Tibial artery (tissue), 4 donors: Measurements from ENCODE around the gene CAMK1G.

Experiments
- DNase-seq, 2 donors: peaks; one replicate each; pipeline ENCODE4 v3.0.0-alpha.2; 2019
- H3K27ac ChIP-seq, 2 donors: fragments of 200-600 bp; sonication (generic) in 1 of 2; 1 replicate in 1 of 2; 2 replicates in 1 of 2; pipeline ENCODE4 v1.5.1; 2018 to 2019; ENCODE audit warnings: mild to moderate bottlenecking in 1 of 2
- H3K27me3 ChIP-seq, 2 donors: fragments of 200-600 bp; sonication (generic) in 1 of 2; one replicate each; pipeline versions ENCODE4 v1.5.1 to v1.6.0; 2016 to 2019
- H3K36me3 ChIP-seq, 3 donors: fragments of 200-600 bp; sonication (generic) in 2 of 3; one replicate each; pipeline ENCODE4 v1.5.1; 2016 to 2019; ENCODE audit warnings: mild to moderate bottlenecking in 2 of 3
- H3K4me1 ChIP-seq, 4 donors: fragments of 200-600 bp; sonication (generic) in 2 of 4; 1 replicate in 3 of 4; 2 replicates in 1 of 4; pipeline ENCODE4 v1.5.1; 2016 to 2019
- H3K4me3 ChIP-seq, 2 donors: fragments of 200-600 bp; sonication (generic) in 1 of 2; 1 replicate in 1 of 2; 2 replicates in 1 of 2; pipeline ENCODE4 v1.5.1; 2018 to 2019; ENCODE audit warnings: mild to moderate bottlenecking in 2 of 2
- H3K9me3 ChIP-seq, 3 donors: fragments of 200-600 bp; sonication (generic) in 1 of 3; one replicate each; pipeline ENCODE4 v1.5.1; 2016 to 2019
- intact Hi-C: fragments of 100-400 bp; cut with DNase I; formaldehyde crosslinking; loops from one replicate; pipeline ENCODE4 v1.15.0; 2023; ENCODE audit warnings: low total_unique reads
- TF ChIP-seq, protein P1 (sequence below), 2 experiments: fragments of 200-600 bp in 1 of 2; fragments of 450-650 bp in 1 of 2; IDR thresholded peaks; one replicate each; pipeline ENCODE4 v1.5.1; 2017 to 2019; ENCODE audit warnings: antibody characterized with exemption in 2 of 2, mild to moderate bottlenecking in 1 of 2, moderate library complexity in 1 of 2

The CAMK1G gene

DNA sequence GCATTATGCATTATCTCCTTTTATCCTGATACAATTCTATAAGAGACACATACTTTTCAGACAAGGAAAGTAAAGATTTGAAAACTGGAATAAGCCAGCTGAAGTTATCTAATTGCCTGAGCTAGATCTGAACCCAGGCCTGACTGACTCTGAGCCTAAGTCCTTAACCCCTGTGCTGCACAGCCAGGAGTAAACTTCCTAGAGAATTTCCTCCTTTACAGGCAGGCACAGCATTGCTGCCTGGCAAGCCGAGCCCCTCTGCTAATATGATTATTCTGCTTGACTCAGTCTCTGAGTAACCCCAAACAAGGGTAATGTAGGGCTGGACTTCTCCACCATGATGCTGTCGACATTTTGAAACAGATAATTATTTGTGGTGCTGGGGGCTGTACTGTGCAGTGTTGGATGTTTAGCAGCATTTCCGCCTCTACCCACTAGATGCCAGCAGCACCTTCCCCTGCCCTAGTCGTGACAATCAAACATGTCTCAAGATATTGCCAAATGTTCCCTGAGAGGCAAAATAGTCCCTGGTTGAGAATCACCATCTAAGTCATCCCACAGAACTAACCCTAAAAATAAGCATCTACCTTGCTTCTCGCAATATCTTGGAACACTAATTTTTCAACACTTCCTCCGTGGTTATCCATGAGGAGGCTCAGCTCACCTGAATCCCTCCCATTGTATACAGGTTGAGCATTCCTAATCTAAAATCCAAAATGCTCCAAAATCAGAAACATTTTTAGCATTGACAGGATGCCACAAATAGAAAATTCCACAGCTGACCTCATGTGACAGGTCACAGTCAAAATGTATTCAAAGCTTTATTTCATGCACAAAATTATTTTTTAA is 18.5 kb downstream of the CAMK1G start:
- no peak for DNase-seq
- H3K4me3 ChIP-seq = no peak overlapping the region
- no peaks in the 10 kb centered on the region for H3K9me3 ChIP-seq
- TF ChIP-seq, protein P1, sequence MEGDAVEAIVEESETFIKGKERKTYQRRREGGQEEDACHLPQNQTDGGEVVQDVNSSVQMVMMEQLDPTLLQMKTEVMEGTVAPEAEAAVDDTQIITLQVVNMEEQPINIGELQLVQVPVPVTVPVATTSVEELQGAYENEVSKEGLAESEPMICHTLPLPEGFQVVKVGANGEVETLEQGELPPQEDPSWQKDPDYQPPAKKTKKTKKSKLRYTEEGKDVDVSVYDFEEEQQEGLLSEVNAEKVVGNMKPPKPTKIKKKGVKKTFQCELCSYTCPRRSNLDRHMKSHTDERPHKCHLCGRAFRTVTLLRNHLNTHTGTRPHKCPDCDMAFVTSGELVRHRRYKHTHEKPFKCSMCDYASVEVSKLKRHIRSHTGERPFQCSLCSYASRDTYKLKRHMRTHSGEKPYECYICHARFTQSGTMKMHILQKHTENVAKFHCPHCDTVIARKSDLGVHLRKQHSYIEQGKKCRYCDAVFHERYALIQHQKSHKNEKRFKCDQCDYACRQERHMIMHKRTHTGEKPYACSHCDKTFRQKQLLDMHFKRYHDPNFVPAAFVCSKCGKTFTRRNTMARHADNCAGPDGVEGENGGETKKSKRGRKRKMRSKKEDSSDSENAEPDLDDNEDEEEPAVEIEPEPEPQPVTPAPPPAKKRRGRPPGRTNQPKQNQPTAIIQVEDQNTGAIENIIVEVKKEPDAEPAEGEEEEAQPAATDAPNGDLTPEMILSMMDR (IDR thresholded peaks at IDR 0.05) = peak; percentile 47 to 55
- no peak overlapping the region for H3K27ac ChIP-seq
- peaks cover 0 to 3% of the 10 kb centered on the region in 2 donors for H3K27me3 ChIP-seq
- intact Hi-C loops = no loop called here
- H3K4me1 ChIP-seq = no peaks in the 10 kb centered on the region
- H3K36me3 ChIP-seq = no peaks in the 10 kb centered on the region

DNA sequence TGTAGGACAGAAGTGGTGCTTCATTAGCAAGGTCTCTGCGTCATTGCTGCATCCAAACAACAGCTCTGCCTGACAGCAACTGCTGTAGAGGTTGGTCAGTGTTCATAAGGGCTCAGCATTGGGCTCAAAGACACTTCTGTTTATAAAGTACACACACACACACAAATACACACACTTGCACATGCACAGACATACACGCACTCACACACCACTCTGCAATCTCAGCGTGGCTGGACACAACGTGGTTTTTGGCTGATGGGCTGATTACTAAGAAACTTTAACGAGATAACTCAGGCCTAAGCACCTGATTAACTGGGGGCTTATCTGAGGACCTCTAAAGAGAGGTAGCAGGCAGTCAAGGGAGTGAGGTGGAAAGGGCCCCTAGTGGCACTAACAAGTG is 20.4 kb downstream of the CAMK1G start:
- intact Hi-C loops = no loop called here
- H3K9me3 ChIP-seq = no peaks in the 10 kb centered on the region
- no peak for DNase-seq
- TF ChIP-seq, protein P1 (IDR thresholded peaks at IDR 0.05) = no peak
- no peaks in the 10 kb centered on the region for H3K4me1 ChIP-seq
- H3K27me3 ChIP-seq = no peaks in the 10 kb centered on the region
- H3K27ac ChIP-seq = no peak overlapping the region
- no peaks in the 10 kb centered on the region for H3K36me3 ChIP-seq
- no peak overlapping the region for H3K4me3 ChIP-seq

DNA sequence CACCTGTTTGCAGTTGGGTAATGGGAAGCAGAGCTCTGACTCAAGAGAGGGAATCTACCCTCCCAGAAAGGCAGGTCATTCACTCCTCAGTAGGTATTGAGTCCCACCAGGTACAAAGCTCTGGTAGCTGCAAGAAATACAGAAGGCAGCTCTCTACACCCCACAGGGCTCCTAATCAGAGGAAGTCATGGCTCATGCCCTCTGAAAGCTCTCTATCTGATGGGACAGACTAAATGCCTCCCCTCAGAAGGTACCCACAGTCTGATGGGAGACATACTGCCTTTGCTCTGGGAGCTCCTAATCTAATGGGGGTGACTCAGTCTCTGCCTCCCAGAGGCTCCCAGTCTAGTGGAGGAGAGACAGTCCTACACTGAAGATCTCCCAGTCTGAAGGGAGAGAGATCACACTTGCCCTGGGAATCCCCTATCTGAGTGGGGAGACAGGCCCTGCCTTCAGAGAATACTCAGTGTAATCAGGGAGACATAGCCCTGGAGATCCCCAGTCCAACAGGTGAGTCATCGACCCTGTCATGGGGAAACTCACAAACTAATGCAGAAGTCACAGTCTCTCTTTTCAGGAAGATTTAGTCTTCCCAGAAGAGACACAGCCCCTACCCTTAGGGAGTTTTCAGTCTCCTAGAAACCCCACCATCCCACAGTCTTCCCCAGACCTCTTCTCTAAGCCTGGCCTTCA is 23.7 kb downstream of the CAMK1G start:
- TF ChIP-seq, protein P1 (IDR thresholded peaks at IDR 0.05) = no peak
- DNase-seq = no peak
- Histone ChIP-seq H3K27me3 (no peaks in the 10 kb centered on the region), H3K36me3 (no peaks in the 10 kb centered on the region), H3K9me3 (no peaks in the 10 kb centered on the region), H3K4me3 (no peak overlapping the region), H3K27ac (no peak overlapping the region), H3K4me1 (no peaks in the 10 kb centered on the region)
- intact Hi-C loops = no loop called here

DNA sequence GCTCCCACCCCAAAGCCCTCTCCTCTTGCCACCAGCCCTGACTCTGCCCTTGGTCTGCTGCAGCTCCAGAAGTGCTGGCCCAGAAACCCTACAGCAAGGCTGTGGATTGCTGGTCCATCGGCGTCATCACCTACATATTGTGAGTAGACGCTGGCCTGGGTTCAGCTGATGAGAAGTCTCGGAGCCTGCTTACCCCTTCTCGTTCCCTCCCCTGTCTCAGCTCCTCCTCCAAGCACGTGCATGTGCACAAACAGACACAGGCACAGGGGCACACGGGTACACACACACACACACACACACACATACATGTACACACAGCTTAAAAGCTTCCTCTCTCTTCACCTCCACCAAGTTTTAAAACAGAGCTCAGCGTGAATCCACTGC is 24.3 kb downstream of the CAMK1G start:
- TF ChIP-seq, protein P1 (IDR thresholded peaks at IDR 0.05) = no peak
- Histone ChIP-seq H3K9me3 (no peaks in the 10 kb centered on the region), H3K36me3 (no peaks in the 10 kb centered on the region), H3K27ac (no peak overlapping the region), H3K4me1 (no peaks in the 10 kb centered on the region), H3K27me3 (no peaks in the 10 kb centered on the region), H3K4me3 (no peak overlapping the region)
- DNase-seq = no peak
- intact Hi-C loops = no loop called here

DNA sequence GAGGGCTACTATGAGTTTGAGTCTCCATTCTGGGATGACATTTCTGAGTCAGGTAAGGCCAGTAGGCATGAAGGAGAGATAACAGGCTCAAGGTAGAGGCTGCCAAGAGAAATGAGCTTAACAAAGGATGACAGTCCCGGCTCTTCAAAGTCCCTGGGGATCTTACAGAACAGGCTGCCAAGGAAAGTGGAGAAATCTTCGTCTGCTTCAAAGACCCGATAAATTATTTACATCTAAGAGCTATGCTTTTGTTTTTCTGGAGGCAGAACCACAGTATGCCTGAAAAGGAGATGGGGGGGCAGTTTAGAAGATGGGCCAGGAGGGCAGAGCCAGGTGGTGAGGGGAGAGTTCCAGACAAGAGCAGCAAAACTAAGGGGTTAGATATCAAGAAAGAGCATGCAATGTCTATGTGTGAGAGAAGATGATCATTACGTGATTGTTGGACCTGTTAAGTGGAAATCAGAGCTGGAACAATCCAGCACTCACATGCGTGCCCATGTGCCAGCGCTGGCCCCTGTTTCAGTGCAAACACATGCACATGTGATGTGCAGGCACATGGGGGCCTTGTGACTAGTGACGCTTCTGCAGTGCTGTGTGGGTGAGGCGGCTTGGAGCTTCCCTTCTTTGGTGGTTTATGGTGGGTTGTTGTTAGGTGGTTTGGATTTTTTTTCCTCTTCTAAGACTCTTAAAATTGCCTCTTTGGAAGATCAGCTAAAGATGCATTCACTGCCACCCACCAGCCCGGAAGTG is 25.7 kb downstream of the CAMK1G start:
- Histone ChIP-seq H3K9me3 (no peaks in the 10 kb centered on the region), H3K27ac (no peak overlapping the region), H3K4me3 (no peak overlapping the region), H3K36me3 (no peaks in the 10 kb centered on the region), H3K4me1 (no peaks in the 10 kb centered on the region), H3K27me3 (no peaks in the 10 kb centered on the region)
- no peak for DNase-seq
- TF ChIP-seq, protein P1 (IDR thresholded peaks at IDR 0.05) = no peak
- intact Hi-C loops = no loop called here
